HTR-8/SVneo (cell line): Measurements from ENCODE around the gene NBPF1.
"Not testable (repeated sequence)": the region's sequence is repeated elsewhere in the genome, so short reads cannot be mapped to it uniquely, and the experiment has no call there.

Experiments used
- DNase-seq: peaks from one replicate; pipeline ENCODE4 v3.0.0; 2011; ENCODE audit warnings: low spot score, mixed read lengths; ENCODE audit not compliant: insufficient read length
- FAIRE-seq: peaks from 2 replicates; lab custom pipeline; 2011; peaks lifted over from hg19 to GRCh38; lab: Jason Lieb, UNC

NBPF1 gene

DNA sequence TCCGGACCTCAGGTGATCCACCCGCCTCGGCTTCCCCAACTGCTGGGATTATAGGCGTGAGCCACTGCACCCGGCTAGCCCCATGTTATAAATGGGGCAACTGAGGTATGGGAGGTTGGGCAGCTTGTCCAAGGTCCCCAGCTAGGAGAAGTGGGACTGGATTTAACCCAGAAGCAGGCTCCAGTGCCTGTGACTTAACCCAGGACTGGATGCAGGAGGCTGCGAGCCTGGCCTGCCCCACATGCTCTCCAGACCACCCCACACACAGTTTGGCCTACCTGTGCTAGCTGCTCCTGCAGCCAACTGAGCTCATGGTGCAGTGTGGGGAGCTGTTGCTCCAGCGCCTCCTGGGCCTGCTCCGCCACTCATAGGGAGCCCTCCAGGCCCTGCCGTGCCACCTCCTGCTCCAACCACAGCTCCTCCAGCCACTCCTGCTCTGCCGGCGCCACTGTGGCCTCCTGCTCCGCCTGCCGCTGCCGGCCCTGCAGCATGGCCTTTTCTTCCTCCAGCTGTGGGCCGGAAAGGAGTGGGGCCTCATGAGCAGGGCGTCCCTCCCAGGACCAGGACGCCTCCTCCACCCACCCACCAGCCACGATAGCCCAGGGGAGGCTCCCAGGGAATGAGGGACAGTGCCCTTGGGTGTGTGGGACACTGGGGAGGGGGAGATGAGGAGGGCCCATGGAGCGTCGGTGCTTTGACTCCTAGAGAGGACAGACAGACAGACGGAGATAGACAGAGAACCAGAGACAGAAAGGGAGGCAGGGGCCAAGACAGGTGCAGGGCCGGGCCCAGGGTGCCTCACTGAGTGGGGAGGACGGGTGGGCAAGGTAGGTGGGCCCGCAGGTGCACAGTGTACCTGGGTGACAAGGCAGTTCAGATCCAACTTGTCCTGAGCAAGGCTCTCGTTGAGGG is 12.4 kb upstream of the NBPF1 start:
- no peak for FAIRE-seq
- DNase-seq: no peak

DNA sequence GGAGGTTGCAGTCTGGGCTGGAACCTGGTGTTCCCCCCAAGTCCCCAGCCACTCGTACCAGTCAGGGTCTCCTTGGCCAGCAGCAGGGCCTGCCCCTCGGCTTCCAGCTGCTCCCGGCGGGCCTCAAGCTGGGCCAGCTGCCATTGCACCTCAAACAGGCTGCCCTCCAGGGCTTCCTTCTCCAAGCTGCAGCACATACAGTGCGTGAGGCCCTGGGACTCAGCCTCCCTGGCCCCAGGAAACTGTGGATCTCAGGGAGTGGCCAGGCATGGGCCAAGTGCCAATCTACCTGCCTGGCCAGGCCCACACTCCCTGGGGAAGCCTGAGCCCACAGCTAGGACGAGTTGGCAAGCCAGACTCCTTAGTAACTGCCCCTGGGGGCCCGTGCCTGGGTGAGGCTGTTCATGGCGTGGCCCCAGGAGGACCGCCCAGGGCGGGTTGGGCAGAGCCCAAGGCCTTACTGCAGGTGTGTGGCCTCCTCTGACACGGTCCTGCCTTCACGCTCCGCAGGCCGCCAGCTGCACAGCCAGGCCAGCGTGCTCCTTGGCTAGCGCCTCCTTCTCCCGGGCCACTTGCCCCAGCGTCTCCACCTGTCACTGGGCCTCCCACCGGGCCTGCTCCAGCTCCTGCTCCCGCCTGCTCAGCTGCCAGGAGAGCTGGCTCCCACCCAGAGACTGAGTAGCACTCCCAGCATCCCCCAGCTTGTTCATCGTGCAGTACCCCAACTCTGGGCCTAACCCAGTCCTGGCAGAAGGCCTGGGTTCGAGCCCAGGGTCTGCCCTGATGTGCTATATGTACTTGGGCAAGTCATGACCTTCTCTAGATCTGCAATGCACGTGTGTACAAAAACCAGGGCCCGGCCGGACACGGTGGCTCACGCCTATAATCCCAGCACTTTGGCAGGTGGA is 10.7 kb upstream of the NBPF1 start:
- not testable (repeated sequence) for FAIRE-seq, DNase-seq

DNA sequence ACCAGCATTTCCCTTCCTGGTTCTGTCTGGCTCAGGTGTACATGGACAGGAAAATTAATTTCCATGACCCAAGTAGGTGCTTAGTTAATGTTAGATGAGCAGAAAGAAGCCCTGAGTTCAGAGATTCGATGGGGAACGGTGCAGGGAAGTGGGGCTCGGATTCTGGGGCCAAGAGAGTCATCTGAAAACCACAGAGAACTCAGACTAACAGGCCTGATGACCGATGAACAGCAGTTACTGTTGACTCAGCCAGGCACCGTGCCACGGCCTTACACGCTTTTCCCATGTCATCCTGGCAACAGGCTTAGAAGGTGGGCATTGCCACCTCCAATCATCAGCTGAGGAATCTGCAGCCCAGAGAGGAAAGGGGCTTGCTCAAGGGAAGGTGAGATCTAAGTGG is 10.0 kb upstream of the NBPF1 start:
- not testable (repeated sequence) for FAIRE-seq, DNase-seq

- not testable (repeated sequence) for DNase-seq, FAIRE-seq
Measured at GRCh38 chr1:16621681-16622315, 8.4 kb upstream of the NBPF1 start.

DNA sequence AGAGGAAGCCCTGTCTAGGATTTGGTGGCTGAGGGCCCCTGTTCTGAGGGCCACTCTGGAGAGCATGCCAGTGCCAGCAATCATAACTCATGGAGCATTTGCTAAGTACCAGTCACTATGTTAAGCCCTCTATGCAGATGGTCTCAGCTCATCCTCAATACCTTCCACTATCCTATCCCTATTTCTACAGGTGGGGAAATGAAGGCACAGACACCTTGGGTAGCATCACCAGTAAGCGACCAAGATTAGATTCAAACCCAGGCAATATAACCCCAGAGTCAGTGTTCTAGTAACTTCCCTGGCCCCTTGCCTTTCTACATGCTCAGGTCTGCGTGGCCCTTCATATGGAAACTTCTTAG is 7.9 kb upstream of the NBPF1 start:
- DNase-seq (no peak), FAIRE-seq (no peak)

DNA sequence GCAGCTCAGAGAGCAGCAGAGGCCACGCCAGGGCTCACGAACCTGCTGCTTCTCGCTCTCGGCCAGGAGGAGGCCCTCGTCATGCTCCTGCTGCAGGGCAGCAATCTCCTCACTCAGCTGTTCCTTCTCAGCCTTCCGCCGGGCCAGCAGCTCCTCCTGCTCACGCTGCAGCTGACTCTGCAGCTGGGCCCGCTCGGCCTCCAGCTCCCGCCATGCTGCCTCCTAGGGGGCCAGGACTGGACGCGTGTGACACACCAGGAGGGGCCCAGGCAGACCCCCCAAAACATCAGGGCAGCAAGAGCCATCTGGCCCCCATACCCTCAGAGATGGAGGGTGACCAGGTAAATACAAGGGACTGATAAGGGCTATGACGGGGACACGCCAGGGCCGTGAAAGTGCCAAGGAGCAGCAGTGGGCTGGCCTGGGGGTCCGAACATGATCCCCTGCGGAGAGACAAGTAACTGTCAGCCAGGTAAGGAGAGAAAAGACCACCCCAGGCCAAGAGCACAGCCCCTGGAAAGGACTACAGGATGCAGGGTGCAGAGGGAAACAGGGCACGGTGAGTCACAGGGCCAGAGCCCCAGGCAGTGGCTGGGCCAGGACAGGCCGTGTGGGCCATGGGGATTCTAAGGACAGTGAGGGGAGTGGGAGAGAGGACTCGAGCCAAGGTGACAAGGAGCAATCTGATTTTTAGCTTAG is 6.6 kb upstream of the NBPF1 start:
- not testable (repeated sequence) for FAIRE-seq, DNase-seq

- no peak for FAIRE-seq
- no peak for DNase-seq
Measured at GRCh38 chr1:16618719-16619118, 5.4 kb upstream of the NBPF1 start.

DNA sequence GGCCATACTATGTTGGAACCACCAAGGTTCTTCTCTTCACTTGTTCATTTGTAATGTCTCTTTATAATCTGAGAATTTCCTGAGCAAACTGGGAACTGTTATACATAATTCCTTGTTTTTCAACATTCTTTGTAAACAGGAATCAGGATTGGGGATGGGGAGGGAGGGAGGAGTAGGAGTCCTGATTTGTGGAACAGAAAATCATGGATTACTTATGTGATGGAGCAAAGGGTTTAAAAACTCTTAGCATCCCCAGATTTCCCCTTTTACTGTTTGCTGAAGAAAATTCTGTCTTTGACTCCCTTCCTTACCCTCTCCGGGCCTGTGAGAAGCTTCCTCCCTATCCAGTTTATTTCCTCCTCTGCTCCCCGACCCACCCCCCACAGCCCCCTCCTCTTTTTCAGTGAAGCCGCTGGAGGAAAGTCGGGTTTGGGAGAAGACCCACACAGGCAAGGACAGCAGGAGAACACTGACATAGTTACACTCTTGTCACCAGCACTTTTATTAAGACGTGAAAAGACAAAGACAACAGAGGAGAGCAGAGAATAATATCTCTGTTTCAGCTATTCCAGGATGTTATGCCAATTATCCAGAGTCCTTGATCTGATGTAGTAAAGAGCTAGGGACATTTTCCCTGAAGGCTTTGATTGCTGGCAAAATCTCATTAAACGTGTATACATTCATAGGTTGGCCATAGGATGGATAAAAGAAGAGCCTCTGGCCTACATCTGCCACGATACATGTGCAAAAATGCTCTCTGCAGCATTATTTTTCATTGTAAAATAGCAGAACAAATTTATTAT is 4.6 kb upstream of the NBPF1 start:
- FAIRE-seq (no peak), DNase-seq (no peak)

DNA sequence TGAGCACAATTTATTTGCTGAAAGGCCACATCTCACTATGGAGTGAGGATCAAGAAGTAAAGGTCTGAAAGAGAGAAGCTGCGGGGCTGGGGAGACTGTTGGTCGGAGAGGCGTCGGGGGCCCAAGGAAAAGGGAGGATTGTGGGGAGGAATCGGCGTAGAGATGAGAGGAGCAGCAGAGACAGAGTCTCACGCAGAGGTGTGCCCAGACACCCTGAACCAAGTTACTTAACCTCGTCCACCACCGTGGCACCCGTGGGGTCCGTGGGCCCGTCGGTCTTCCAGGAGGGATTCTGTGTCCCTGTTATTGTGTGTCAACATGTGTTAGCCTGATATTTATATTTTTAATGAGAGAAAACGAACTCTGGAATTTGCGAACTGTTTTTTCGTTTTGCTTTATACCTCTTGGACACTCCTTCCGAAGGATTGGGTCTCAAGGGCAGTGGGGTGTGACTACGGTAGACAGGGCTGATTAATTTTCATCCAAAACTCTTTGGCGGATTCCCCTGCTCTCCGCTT is 3.8 kb upstream of the NBPF1 start:
- FAIRE-seq: no peak
- no peak for DNase-seq

DNA sequence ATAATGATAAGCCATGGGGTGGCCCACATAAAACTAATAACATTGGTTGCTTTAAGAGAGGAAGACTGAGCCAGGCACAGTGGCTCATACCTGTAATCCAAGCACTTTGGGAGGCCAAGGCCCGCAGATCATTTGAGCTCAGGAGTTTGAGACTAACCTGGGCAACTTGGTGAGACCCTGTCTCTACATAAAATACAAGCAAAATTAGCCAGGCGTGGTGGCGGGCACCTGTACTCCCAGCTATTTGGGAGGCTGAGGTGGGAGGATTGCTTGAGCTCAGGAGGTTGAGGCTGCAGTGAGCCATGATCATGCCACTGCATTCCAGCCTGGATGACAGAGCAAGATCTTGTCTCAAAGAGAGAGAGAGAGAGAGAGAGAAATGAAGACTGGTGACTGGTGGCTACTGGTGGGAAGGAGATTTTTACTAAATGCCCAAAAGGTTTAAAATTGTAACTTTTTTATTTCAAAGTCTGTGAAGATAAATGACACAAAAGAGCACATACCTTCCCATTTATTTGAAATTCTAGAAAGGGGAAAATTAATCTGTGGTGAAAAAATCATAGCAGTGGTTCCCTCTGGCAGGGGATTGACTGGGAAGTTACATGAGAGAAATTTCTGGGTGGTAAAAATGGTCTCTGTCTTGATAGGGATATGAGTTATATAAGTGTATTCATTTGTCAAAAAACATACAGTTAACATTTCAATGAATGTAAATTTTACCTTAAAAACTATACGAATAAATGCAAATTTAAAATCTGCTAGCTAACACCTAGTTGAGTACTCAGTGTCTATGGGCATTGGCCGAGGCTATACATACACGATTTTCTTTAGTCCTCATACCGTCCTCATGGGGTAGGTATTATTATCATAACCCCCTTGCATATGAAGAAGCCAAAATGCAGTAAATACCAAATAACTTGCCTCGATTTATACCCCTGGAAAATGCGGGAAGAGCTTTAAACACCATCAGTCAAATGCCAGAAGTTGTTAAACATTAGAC is 2.2 kb upstream of the NBPF1 start:
- DNase-seq (no peak), FAIRE-seq (no peak)

DNA sequence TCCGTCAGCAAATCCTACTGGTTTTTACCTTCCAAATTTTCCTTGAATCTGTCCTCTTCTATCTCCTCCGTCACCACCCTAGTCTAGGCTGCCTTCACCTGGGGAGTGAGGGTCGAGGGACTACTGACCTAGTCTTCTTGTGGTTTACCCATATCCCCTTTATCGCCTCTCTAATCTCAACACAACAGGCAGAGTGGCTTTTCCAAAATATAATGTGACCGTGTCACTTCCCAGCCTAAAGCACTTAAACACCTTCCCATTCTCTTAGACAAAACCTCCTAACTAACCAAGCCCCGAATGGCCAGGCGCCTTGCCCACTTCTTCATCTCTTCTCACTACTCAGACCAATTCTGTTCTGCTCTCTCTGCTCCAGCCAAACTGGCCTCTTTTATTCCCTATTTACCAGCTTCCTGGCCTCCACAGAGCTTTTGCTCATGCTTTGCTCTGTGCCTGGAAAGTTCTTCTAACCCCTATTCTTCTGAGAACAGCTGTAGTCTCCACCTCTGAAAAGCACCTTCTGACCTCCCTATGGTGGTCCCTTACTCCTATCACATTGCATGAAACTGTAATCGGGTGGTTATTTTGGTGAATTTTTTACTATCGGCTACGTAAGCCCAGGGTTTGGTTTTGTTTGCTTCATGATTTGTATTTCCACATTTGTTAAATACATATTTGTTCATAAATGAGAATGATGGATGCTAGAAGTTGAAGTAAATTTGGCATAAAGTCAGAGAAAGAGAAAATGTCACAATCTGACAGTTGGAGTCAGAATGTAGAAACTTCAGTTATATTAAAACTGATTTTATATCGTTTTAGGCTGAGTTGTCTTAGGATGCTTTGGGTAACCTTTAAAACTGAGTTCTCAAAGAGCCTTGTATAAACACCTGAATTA is 1.2 kb upstream of the NBPF1 start:
- DNase-seq: no peak
- no peak for FAIRE-seq

- FAIRE-seq (no peak), DNase-seq (peak; percentile 74)
Measured at GRCh38 chr1:16612332-16613172, 812 bp downstream of the NBPF1 start.

- not testable (repeated sequence) for FAIRE-seq, DNase-seq
Measured at GRCh38 chr1:16611981-16612331, 1.4 kb downstream of the NBPF1 start.

GRCh38 chr1:16611164-16611563 is 2.2 kb downstream of the NBPF1 start:
- not testable (repeated sequence) for DNase-seq, FAIRE-seq

DNA sequence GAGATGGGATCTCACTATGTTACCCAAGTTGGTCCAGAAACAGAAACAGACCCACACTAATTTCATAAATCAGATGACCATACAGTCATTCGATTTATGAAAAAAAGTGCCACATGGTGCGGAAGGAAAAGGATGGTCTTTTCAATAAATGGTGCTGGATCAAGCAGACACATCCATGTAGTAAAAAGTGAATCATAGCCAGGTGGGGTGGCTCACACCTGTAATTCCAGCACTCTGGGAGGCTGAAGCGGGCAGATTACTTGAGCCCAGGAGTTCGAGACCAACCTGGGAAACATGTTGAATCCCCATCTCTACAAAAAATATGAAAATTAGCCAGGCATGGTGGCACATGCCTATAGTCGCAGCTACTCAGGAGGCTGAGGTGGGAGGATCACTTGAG is 2.8 kb downstream of the NBPF1 start:
- not testable (repeated sequence) for DNase-seq, FAIRE-seq

- not testable (repeated sequence) for FAIRE-seq, DNase-seq
Measured at GRCh38 chr1:16609761-16610160, 3.6 kb downstream of the NBPF1 start.
